Esophagus muscularis mucosa (tissue), 4 donors: ENCODE results near the gene UGT1A5. TPM values are rescaled to one million over a fixed set of nuclear protein-coding genes. Genes with fewer than 3 reads are reported as not detected.
A peak's percentile ranks its signal among the peaks of the same experiment; 100 is the strongest.

Experiments used
- DNase-seq: peaks from one replicate; pipeline ENCODE4 v3.0.0-alpha.2; 2017; ENCODE audit errors: extremely low spot score
- H3K27ac ChIP-seq, 4 donors: fragments of 200-600 bp; sonication (generic); replicated peaks in 1 of 4; 1 replicate in 3 of 4; 2 replicates in 1 of 4; pipeline ENCODE4 v1.5.1; 2016 to 2019; ENCODE audit warnings: mild to moderate bottlenecking in 1 of 4
- H3K27me3 ChIP-seq, 4 donors: fragments of 200-600 bp; sonication (generic); one replicate each; pipeline versions ENCODE4 v1.5.1 to v1.6.0; 2016 to 2019
- H3K36me3 ChIP-seq, 4 donors: fragments of 200-600 bp; sonication (generic); one replicate each; pipeline ENCODE4 v1.5.1; 2016 to 2019
- H3K4me1 ChIP-seq, 4 donors: fragments of 200-600 bp; sonication (generic); one replicate each; pipeline ENCODE4 v1.5.1; 2016 to 2019
- H3K4me3 ChIP-seq, 4 donors: fragments of 200-600 bp; sonication (generic); 1 replicate in 2 of 4; 2 replicates in 2 of 4; pipeline ENCODE4 v1.5.1; 2016 to 2019; ENCODE audit warnings: mild to moderate bottlenecking in 4 of 4, moderate library complexity in 1 of 4
- H3K9me3 ChIP-seq, 4 donors: fragments of 200-600 bp; sonication (generic); 1 replicate in 3 of 4; 2 replicates in 1 of 4; pipeline ENCODE4 v1.5.1; 2016 to 2019
- CTCF ChIP-seq, 3 experiments: fragments of 200-600 bp in 2 of 3; fragments of 450-650 bp in 1 of 3; sonication (generic) in 2 of 3; IDR thresholded peaks; one replicate each; pipeline ENCODE4 v1.5.1; 2017 to 2019; ENCODE audit warnings: antibody characterized with exemption in 3 of 3, mild to moderate bottlenecking in 2 of 3, moderate library complexity in 1 of 3
- EP300 ChIP-seq: sonication (generic); formaldehyde crosslinking; IDR thresholded peaks from one replicate; pipeline ENCODE4 v1.6.1; 2017; ENCODE audit warnings: antibody characterized with exemption
- POLR2A ChIP-seq: fragments of 450-650 bp; IDR thresholded peaks from one replicate; pipeline ENCODE4 v1.6.1; 2017; ENCODE audit warnings: antibody characterized with exemption, moderate library complexity, mild to moderate bottlenecking, low read depth
- POLR2AphosphoS5 ChIP-seq, 2 donors: sonication (generic); formaldehyde crosslinking; IDR thresholded peaks; one replicate each; pipeline ENCODE4 v1.6.1; 2017; ENCODE audit warnings: antibody characterized with exemption in 2 of 2
- WGBS: methylation state at CpG from one replicate; pipeline ENCODE4 v1.1.5; 2018; 5-methylcytosine and 5-hydroxymethylcytosine counted together
- intact Hi-C: fragments of 100-400 bp; cut with DNase I; formaldehyde crosslinking; loops from one replicate; pipeline ENCODE4 v1.15.1; 2023
- total RNA-seq, 4 donors: library from RNA; depleted of rRNA; stranded (reverse); fragments of >200 nt; gene quantifications; one replicate each; pipeline versions ENCODE4 v1.1.0 to v1.2.1, GENCODE V29; 2016

The UGT1A5 gene
- total RNA-seq, 4 donors from 2014 or later = not detected

DNA sequence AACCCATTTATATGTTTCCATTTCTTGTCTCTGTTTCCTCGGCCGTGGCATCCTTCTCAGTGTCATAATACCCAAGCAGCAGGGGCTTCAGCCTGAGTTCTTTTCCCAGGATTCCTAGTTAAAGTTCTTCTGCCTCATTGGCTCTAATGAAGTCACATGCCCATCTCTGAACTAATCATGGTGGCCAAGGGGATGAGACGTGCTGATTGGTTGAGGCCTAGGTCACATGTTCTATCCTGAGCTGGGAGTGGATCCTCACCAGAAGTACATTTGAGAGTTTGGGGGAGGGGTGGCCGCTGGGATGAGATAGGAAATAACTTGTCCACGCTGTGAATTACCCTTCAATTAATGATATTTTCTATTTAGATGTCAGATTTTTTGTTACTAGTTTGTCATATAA lies 3.8 kb upstream of the UGT1A5 start:
- Histone ChIP-seq H3K9me3 (no peaks in the 10 kb centered on the region), H3K36me3 (no peaks in the 10 kb centered on the region), H3K4me1 (no peaks in the 10 kb centered on the region), H3K4me3 (no peak overlapping the region), H3K27ac (no peak overlapping the region), H3K27me3 (peaks cover 0 to 20% (median 0%) of the 10 kb centered on the region in 4 donors)
- no peak for DNase-seq
- WGBS = 89% methylated on average over 5 of the region's 5 CpGs
- TF ChIP-seq CTCF (IDR thresholded peaks at IDR 0.05) (no peak), POLR2AphosphoS5 (IDR thresholded peaks at IDR 0.05) (no peak), EP300 (no peak), POLR2A (no peak)
- intact Hi-C loops = no loop called here

DNA sequence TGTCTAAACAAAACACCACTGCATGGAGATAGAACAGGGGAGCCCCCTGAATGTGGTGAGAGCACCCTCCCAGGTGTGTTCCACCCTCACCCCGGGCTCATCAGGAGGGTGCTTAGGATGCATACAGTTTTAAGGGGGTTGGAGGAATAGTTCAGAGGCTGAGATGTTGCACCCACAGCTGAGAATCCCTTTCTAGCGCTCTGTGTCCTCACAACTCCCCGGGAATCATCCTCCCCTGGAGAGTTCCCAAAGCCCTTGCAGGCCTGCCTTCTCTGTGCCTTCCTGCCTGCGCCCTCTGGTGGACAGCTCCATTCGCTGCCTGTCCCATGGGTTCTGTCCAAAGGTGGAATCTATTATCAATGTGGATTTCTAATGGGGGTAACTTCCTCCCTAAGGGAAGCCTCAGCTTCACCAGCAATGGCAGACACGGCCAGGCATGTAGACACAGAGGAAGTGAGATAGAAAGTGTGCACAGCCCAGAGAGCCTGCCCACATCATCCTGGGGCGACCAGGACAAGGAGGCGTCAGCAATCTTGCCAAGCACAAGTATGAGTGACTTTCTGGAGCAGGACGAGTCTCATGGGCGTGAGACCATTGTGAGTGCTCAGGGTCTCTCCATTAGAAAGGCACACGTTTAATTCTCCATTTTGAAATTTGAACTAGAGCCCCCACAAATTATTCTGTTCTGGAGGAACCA lies 1.2 kb upstream of the UGT1A5 start:
- no peaks in the 10 kb centered on the region for H3K9me3 ChIP-seq
- DNase-seq = no peak
- intact Hi-C loops = no loop called here
- H3K27ac ChIP-seq = no peak overlapping the region
- H3K36me3 ChIP-seq = no peaks in the 10 kb centered on the region
- H3K4me1 ChIP-seq = no peaks in the 10 kb centered on the region
- peaks cover 0 to 15% (median 0%) of the 10 kb centered on the region in 4 donors for H3K27me3 ChIP-seq
- no peak for TF ChIP-seq POLR2AphosphoS5 (IDR thresholded peaks at IDR 0.05)
- TF ChIP-seq CTCF (IDR thresholded peaks at IDR 0.05) = peak; percentile 47 to 72 (median 47)
- 48% methylated on average over 8 of the region's 11 CpGs for WGBS
- no peak overlapping the region for H3K4me3 ChIP-seq

GRCh38 chr2:233713262-233713615 lies 532 bp downstream of the UGT1A5 start:
- H3K36me3 ChIP-seq = no peaks in the 10 kb centered on the region
- no peaks in the 10 kb centered on the region for H3K4me1 ChIP-seq
- no peak overlapping the region for H3K4me3 ChIP-seq
- intact Hi-C loops = no loop called here
- H3K27me3 ChIP-seq = peaks cover 0 to 32% (median 0%) of the 10 kb centered on the region in 4 donors
- no peak for DNase-seq
- 86% methylated on average over 7 of the region's 7 CpGs for WGBS
- no peak for TF ChIP-seq CTCF (IDR thresholded peaks at IDR 0.05)
- no peak for TF ChIP-seq POLR2A
- TF ChIP-seq POLR2AphosphoS5 (IDR thresholded peaks at IDR 0.05) = no peak
- no peak for TF ChIP-seq EP300
- no peak overlapping the region for H3K27ac ChIP-seq
- no peaks in the 10 kb centered on the region for H3K9me3 ChIP-seq

DNA sequence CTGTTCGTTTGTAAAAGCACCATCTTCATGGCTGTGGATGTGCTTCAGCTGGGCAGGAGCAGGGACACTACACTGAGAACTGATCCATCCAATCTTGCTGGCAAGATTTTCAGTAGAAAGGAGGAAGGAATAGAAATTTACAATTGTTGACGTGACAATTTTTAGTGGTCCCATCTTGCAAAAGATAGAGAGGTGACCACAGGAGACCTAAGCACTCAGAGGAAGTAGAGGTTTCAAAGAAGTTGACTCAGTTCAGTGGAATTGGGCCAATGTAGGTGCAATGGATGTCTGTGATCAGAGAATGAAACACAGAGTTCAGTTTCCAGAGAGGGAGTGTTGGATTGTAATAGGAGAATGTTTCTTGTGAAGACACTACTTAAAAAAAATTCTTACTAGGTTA lies 1.4 kb downstream of the UGT1A5 start:
- Histone ChIP-seq H3K27ac (no peak overlapping the region), H3K27me3 (peaks cover 0 to 32% (median 0%) of the 10 kb centered on the region in 4 donors), H3K4me1 (no peaks in the 10 kb centered on the region), H3K4me3 (no peak overlapping the region), H3K9me3 (no peaks in the 10 kb centered on the region), H3K36me3 (no peaks in the 10 kb centered on the region)
- 87% methylated on average over 2 of the region's 2 CpGs for WGBS
- intact Hi-C loops = no loop called here
- no peak for TF ChIP-seq CTCF (IDR thresholded peaks at IDR 0.05)
- no peak for TF ChIP-seq POLR2AphosphoS5 (IDR thresholded peaks at IDR 0.05)
- no peak for TF ChIP-seq EP300
- TF ChIP-seq POLR2A = no peak
- DNase-seq = no peak

- Histone ChIP-seq H3K36me3 (no peaks in the 10 kb centered on the region), H3K27me3 (peaks cover 0 to 20% (median 0%) of the 10 kb centered on the region in 4 donors), H3K9me3 (no peaks in the 10 kb centered on the region), H3K27ac (no peak within 1 kb of the TSS), H3K4me1 (no peaks in the 10 kb centered on the region), H3K4me3 (no peak within 1 kb of the TSS)
- WGBS = 78% methylated on average over 7 of the region's 7 CpGs
- intact Hi-C loops = no loop called here
- no peak for DNase-seq
- no peak for TF ChIP-seq POLR2A
- TF ChIP-seq POLR2AphosphoS5 (IDR thresholded peaks at IDR 0.05) = no peak
- no peak for TF ChIP-seq CTCF (IDR thresholded peaks at IDR 0.05)
- no peak for TF ChIP-seq EP300
Observed at GRCh38 chr2:233718552-233718951, 5.8 kb downstream of the UGT1A5 start, which contains the start of gene UGT1A4. Gene UGT1A4, plus strand, starts transcription at chr2:233718736. Its CDS starts 85 bp downstream, at chr2:233718821.
